RKO (cell line): Measurements from ENCODE around the gene SBNO2.
"Not testable (repeated sequence)": the region's sequence is repeated elsewhere in the genome, so short reads cannot be mapped to it uniquely, and the experiment has no call there.

ENCODE experiments used
- DNase-seq: peaks from one replicate; pipeline ENCODE4 v3.0.0-alpha.2; 2016; ENCODE audit warnings: low spot score

SBNO2 gene

DNA sequence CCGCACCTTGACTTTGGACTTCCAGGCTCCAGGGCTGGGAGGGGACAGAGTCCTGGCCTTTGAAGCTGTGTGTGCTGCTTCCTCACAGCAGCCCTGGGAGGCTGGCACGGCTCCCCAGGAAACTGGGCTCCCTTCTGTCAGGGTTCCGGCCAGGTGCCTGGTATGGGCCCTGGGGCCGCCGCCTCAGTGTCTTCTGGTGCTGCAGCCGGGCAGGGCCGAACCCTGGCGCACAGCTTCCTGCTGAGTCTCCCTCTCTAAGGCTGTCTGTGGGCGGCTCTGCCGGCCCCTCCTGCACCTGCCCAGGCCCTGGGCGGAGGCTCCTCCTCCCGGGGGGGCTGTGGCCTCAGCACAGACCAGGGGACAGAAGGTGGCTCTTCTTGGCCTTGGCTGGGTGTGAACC, 37.9 kb downstream of the SBNO2 start:
- DNase-seq, result no peak

DNA sequence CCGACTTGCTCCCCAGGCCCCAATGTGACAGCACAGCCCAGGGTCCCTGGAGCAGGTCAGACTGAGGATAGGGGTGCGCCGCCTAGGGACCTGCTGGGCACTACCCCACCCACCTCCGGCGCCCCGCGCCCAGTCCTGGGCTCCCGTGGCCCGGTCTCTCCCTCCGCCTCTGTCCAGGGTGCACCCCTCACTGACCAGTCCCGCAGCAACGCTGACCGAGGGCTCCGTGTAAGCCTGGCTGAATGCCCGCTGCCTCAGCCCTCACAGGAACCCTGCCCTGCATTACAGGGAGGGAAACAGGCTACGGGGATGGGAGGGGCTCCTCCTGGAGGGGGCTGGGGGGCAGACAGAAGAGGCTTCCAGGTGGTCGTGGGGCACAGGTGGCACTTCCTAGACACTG, 38.6 kb downstream of the SBNO2 start:
- DNase-seq, result no peak

DNA sequence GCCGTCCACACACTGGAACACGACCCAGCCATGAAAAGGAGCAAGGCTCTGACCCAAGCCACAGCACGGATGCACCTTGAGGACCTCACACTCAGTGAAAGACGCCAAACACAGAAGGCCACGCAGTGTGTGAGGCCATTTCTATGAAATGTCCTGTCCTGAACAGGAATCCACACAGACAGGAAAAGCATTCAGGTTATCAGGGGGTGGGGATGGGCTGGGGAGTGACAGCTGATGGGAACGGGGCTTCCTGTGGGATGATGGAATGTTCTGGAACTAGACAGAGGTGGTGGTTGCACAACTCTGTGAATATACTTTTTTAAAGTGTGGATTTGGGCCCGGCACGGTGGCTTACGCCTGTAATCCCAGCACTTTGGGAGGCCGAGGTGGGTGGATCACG, 39.6 kb downstream of the SBNO2 start:
- no peak for DNase-seq

DNA sequence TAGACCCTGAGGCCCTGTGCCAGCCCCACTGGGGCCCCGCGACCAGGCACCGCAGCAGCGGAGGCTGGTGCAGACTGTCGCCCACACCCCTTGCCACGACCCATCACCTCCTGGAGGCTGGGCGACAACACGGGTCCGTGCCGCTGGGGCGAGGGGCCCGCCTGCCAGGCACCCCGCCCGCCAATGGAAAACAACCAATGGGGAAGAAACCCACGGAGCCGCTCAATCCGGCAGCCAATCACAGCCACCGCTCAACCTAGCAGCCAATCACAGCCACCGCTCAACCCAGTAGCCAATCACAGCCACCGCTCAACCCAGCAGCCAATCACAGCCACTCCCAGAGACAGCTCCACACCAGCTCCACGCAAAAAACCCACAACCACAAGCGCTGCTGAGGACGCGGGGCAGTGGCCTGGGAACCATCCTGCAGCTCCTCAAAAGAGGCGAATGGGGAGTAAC, 40.6 kb downstream of the SBNO2 start:
- peak; percentile 40 for DNase-seq

DNA sequence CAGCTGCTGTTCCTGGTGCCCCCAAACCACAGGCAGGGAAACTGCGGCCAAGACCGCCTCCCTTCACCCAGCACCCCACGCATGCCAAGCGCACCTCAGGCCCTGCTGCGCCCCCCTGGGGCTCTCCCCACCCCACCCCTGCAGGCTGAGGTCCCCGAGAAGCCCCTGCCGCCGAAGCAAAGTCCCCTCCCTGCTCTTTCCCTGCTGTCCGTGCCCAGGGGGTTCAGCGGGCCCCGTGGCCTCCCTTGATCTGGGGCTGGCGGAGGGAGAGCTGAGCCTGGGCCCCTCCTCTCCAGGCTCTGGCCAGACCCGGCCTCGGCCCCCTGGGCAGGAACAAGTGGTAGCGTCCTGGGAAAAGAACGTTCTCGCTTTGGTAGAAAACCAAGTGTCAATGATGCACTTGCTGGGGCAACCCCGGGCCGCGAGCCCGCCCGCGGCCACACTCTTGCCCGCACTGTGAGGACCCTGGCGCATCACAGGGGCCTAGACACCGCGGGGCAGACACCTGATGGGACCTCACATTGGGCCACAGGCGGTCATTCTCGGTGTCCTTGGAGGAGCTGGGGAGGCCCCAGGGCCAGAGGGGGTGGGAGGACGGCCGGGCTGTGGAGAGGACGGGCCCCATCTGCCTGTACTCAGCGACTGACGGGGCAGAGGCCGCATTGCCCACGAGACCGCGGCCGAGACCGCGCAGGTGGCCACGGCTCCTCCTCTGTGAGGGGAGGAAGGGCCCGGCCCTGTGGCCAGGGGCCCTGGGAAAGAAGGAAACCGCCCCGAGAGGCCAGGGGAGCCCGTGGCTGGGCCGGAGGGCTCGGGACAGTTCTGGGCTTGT, 41.3 kb downstream of the SBNO2 start:
- DNase-seq, result peak; percentile 51

DNA sequence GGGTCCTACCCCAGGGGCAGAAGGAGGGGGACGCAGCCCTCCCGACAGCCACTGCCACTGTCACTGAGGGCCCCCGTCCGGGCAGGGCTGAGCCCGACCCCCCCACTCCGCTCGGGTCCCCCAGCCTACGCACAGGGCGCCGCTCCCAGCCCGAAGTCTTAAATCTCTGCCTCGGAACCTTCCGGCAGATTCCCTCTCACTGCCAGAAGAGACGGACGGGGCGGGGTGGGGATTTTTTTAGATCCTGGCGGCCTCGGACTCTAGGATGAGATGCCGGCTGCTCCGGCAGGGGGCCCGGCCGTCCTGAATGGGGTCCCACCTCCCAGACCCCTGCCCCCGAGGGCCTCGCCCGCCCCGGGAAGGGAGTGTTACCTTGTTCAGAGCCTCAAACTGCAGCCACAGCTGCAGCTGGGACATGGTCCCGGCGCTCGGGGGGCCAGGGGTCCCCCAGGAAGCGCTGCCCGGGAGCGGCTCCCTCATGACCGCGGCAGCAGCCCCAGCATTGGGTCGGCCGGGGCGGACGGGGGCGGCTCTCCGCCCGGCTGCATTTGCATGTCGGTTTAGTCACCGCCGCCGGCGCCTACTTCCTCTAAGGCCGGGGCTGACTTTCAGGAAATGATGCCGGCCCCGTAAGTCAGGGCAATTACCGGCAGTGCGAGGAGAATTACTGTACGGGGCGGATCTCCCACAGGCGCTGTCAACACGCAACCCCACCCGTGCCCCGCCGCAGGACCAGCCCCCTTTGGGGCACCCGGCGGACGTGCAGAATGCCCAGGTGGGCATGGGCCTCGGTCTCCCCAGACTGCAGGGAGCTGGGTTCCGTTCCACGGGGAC, 42.1 kb downstream of the SBNO2 start:
- peak; percentile 91 for DNase-seq

DNA sequence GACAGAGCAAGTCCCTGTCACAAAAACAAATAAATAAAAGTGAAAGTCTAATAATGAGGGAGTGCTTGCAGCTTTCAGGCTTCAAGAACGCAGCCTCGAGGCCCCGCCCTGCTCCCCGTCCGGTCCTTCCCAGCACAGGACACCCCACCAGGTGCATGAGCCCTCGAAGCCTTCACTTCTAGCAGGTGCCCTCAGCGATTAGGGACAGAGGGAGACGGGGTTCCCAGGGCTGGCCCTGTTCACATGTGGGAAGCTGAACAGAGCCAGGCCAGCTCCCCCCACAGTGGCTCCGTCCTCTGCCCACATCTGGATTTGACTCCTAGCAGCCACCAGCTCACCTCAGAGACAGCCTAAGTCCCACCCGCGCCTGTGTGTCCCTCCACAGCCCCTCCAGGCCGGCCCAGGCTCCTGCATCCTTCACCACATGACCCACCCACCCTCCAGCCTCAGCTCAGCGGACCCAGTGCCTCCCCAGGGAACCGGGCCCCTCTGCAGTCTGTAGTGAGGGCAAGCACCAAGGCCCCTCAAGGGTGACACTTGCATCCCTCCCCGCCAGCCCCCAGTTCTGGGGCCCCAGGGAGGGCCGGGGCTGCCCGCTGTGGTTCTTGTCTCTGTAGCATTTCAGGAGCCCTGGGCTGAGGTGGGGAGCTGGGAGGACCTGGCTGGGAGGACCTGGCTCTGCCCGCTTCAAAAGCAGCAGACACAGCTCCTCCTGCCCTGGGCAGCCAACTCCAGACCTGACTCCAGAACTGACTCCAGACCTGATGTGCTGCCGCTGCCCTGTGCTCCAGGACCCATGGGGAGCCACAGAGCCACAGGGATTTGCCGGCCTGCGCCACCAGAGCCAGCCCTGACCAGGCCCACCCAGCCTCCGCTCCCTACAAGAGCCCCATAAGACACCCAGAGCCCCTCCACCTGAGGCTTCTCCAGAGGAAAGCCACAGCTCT, 43.0 kb downstream of the SBNO2 start:
- DNase-seq, result no peak

DNA sequence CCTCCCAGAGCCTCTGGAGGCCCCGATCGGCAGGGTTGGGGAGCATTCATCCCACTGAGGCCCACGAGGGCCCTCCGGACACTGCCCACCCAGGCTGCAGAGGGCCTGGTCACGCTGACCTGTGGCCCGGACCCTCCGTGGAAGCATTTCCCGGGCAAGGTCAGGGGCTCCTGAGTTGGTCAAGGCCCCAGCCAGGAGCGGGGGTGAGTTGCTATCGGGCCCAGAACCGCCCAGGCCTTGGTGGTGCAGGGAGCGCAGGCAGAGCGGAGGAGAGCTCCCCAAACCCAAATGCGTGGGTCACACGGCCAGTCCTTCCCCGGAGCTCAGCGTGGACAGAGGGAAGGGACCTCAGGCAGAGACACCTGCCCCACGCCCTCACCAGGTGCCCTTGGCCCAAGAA, 44.5 kb downstream of the SBNO2 start:
- no peak for DNase-seq

DNA sequence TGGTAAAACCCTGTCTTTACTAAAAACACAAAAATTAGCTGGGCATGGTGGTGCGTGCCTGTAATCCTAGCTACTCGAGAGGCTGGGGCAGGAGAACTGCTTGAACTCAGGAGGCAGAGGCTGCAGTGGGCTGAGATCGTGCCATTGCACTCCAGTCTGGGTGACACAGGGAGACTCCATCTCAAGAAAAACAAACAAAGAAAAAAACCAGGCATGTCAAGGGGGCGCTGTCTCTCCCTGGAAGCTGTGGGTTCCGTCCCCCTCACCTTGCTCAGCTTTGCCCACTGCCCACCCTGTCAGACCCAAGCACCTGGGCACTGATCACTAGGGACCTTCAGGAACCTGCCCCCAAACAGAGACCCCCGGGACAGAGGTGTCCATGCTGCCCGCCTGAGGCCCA, 45.0 kb downstream of the SBNO2 start:
- DNase-seq, result not testable (repeated sequence)

DNA sequence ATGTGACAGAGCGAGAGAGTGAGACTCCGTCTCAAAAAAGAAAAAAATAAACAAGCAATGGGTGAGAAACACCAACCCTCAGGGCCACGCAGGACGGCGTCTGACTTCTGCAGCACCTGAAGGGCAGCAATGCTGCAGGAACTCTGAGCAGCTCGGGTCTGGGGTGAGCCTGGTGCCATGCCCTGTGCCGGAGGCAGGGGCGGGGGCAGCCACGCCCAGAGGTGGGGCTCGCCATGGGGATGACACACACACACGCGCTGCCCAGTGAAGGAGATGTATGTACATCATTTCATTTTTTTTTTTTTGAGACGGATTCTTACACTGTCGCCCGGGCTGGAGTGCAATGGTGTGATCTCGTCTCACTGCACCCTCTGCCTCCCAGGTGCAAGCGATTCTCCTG, 46.0 kb downstream of the SBNO2 start:
- DNase-seq, result no peak

DNA sequence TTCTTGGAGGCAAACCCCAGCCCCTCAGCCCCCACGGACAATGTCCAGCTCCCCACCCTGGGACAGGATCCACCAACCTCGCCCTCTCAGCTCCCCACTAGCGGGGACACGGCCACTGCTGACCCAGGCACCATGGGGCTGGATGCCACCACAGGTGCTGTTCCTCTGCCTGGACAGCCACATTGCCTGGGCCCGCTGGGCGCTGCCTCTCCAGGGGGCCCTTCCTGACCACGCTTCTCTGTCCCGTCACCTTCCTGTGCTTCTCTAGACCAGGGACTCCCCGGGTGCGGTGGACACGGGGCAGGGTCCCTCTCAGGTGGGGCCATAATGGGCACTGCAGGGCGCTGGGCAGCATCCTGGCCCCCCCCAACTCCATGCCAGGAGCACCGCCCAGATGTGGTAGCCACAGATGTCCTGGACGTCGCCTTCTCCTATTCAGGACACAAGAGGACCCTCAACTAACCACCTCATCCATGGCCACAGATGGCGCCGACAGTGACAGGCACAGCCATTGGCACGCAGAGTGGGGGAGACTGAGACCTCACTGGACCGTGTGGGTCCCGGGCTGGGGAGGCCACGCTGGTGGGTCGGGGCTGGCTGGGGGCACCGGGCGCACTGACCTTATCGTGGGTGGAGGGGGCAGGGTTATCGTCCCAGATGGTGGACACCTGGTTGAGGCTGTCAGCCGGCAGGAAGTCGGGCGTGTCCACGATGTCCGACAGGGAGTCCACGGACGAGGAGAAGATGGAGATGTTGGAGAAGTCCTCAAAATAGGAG, 46.9 kb downstream of the SBNO2 start:
- DNase-seq, result no peak

DNA sequence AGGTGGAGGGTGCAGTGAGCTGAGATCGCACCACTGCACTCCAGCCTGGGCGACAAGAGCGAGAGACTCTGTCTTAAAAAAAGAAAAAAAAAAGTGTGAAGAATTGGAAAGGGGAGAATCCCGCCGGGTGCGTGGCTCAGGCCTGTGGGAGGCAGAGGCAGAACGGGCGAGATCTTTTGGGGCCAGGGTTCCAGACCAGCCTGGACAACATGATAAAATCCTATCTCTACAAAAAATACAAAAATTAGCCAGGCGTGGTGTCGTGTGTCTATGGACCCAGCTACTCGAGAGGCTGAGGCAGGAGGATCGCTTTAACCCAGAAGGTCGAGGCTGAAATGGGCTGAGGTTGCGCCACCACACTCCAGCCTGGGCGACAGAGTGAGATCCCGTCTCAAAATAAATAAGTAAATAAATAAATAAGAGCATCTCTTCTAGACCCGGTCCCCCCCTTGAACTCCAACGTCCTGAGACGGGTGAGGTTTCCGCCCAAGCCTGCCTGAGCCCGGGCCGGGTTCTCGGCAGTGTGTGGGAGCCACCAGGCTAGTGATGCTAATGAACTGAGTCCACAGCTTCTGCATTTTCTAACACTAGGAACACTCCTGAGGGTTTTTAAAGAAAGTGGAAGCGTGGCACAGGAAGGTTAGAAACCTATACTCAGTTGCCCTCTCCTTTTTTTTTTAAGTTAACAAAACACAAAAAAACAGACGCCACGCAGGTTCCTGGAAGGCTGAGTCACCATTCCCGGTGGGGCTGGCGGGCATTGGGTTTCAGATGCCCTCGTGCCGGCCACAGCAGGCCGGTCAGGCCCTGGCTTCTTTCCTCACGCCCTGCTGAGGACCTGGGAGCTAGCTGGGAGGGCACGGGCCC, 48.2 kb downstream of the SBNO2 start:
- no peak for DNase-seq

DNA sequence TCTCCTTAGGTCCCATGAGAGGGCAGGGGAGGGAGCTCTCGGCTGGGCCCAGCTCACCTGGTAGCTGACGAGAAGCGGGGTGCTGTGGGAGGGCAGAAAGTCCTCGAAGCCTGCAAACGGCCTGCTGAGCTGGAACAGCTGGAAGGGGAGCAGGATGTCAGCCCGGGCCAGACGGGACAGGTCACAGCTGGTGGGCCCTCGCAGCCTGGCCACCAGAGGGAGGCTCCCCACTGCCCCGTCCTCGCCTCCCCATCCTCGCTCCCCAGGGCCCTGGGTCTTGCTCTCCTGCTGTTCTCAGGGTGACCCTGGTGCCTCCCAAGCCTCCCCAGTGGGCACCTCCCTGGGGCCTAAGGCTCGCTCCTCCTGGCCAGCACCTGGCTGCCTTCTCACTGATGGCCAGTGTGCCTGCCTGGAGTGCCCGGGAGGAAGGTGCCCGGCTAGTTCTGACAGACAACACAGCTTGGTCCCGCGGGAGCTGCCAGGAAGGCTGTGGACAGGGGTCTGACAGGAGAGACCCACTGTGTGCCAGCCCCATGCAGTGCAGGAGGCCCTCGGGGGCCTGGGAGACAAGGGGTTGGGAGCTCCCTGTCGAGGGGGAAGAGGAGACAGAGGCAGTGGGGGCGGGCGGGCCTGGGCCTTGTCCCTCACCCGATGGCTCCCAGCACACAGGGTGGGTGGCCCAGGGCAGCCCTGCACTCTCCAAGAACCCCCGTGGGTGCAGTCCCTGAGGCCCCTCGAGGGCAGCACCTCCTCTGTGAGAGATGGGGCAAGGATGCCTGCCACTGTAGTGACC, 50.0 kb downstream of the SBNO2 start:
- no peak for DNase-seq

DNA sequence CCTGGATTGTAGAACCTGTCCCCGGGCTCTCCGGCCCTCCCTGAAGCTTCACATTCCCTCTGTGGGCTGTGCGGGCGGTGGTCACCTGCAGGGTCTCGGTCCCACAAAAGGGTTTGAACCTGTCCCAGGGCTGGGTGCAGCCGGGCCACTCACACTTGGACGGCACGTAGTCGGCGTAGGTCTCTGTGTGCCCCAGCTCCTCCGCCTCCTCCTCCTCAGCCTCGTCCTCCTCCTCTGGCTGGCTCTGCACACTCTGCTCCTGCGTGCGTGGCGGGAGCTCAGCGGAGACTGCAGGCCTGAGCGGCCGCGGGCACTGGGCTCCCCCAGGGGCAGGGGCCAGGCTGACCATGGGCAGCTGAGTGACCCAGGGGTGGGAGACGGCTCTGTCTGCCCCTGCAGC, 50.7 kb downstream of the SBNO2 start:
- DNase-seq, result no peak

DNA sequence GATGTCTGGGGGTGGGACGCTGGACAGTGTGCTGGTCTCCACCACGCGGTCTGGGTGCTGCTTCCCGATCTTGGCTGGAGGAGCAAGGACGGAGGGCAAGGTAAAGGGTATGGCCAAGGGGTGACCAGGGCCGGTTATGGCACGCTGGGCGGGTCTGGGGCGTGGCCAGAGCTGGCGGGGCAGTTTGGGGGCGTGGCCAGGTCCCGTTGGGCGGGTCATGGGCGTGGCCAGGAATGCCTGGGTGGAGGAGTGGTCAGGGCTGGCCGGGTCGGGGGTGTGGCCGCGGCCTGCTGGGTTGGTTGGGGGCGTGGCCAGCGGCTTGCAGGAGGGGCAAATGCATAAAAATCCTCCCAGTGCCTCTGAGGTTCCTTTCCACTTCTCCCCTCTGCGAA, 51.1 kb downstream of the SBNO2 start:
- DNase-seq, result peak; percentile 80

DNA sequence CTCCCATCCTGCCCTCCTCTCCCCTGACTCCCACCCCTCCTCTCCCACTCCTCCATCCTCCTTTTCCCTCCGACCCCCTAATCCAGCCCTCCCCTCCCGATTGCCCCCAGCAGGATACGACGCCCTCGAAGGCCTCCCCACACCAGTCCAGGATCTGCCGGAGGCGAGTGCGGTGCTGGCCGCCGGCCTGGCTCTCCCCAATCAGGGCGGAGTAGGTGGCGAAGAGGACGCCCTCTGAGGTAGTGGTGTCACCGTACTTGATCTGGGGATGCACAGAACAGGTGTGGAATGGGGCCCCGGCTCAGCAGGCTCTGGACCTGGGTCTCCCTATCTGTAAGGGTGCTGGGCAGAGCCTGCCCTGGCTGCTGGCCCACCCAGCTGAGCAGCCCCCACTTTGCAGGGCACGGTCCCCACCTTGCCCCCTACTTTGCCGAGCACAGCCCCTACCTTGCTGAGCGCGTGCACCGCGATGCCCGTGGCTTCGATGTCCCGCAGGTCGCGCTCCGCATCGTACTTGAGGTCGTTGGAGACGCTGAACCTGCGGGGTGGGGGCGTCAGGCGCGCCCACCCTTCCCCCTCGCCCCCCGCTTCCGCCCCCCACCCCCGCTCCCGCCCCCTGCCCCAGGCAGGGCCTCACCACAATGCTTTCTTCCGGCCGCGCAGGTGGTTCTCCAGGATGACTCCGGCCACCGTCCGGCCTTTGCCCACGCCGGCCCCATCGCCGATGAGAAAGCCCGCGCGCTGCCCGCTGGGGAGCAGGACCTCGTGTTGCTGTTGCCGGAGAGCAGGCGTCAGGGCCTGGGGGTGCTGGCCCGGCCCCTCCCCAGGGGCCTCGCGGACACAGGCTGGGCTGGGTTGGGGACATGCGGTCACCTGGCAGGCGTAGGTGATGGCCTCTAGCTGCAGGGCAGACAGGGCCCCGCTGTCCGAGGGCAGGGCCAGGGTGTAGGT, 51.8 kb downstream of the SBNO2 start:
- no peak for DNase-seq

DNA sequence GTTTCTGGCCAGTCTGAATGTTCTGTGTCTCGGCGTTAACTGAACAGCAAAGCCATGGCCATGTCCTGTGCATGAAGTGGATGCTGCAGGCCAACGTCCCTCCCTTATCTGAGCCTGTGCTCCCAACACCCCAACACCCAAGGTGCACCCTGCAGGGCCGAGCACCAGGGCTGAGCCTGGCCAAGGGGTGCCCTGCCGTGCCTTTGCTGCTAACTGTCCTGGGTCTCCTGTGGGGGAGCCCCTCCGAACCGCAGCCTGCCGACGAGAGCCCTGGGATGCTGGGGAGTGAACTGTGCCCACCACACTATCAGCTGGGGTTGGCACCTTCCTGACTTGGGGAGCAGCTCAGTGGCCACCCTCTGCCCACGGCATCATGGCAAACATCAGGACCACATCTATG, 52.7 kb downstream of the SBNO2 start:
- no peak for DNase-seq

DNA sequence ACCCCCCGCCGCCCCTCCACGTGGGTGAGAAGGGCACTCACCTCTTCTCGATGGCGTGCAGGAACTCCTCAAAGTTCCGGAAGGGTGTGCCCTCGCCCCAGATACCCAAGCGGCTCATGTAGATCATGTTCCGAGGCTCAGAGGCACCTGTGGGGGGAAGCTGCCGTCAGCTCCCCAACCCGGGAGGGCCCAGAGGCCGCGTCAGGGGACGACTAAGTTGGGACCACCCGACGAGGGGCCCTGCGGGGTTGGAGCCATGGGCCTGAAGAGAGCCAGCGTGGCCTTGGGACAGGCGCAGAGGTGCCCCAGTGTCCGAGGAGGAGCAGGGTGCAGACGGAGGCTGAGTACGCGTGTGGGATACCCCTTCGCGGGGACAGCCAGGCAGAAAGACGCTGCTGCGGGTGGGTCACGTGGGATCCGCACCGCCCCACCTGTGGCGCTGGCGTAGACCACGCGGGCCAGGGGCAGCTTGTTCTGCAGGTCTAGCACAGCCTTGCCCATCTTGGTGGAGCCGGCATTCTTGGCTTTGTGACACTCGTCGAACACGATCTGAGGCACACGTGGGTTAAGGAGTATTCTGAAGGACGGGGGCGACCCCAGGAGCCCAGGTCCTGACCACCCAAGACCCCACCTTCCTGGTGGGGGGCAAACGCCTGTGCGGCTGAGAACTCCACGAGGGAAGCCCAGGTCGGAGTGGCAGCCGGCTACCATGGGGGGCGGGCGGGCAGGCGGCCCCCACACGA, 54.4 kb downstream of the SBNO2 start:
- DNase-seq, result no peak
